Measurements from ENCODE around the gene CYTH1. TPM values are rescaled to one million over a fixed set of nuclear protein-coding genes. Genes with fewer than 3 reads are reported as not detected.

The CYTH1 gene
- total and polyA plus RNA-seq, 10 donors = 66.9 to 169 (median 131) TPM

DNA sequence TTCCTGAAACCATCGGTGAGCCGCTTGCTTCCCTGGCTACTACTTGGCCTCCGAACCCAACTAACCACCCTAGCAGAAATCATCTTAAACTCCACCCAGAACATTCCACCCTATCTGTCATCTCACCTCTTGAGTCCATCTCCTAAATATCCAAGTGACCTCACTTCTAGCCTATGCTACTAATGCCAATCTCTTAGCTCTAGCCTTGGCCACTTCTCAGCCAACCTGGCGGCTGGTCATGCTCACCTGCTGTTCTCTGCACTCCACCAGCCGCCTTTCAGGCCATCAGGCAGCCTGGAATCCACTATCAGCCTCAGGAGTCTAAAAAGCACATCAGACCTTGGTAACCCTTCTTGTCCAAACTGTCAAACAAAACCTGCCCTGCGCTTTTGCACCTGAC lies 11.9 kb upstream of the CYTH1 start:
- H3K27me3 ChIP-seq (replicated peaks in 1 of 7) = no peaks in the 10 kb centered on the region
- intact Hi-C loops (cut with DNase I; ENCODE audit: low total_unique reads) = no loop called here
- no peak overlapping the region for H3K4me3 ChIP-seq
- no peak overlapping the region for H3K27ac ChIP-seq
- peaks cover 7 to 76% (median 50%) of the 10 kb centered on the region in 6 donors for H3K36me3 ChIP-seq
- DNase-seq = no peak
- peaks cover 8 to 45% (median 36%) of the 10 kb centered on the region in 6 donors for H3K4me1 ChIP-seq
- H3K9me3 ChIP-seq = no peaks in the 10 kb centered on the region
- no peak for TF ChIP-seq POLR2A (IDR thresholded peaks at IDR 0.05)
- TF ChIP-seq POLR2AphosphoS5 (IDR thresholded peaks at IDR 0.05) = no peak
- TF ChIP-seq, protein P1, sequence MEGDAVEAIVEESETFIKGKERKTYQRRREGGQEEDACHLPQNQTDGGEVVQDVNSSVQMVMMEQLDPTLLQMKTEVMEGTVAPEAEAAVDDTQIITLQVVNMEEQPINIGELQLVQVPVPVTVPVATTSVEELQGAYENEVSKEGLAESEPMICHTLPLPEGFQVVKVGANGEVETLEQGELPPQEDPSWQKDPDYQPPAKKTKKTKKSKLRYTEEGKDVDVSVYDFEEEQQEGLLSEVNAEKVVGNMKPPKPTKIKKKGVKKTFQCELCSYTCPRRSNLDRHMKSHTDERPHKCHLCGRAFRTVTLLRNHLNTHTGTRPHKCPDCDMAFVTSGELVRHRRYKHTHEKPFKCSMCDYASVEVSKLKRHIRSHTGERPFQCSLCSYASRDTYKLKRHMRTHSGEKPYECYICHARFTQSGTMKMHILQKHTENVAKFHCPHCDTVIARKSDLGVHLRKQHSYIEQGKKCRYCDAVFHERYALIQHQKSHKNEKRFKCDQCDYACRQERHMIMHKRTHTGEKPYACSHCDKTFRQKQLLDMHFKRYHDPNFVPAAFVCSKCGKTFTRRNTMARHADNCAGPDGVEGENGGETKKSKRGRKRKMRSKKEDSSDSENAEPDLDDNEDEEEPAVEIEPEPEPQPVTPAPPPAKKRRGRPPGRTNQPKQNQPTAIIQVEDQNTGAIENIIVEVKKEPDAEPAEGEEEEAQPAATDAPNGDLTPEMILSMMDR (IDR thresholded peaks at IDR 0.05 in 8 of 11, conservative IDR thresholded peaks at IDR 0.05 in 3 of 11) = no peak
- WGBS, 5 donors = 82 to 97% (median 91%) methylated on average over 6 of the region's 6 CpGs

DNA sequence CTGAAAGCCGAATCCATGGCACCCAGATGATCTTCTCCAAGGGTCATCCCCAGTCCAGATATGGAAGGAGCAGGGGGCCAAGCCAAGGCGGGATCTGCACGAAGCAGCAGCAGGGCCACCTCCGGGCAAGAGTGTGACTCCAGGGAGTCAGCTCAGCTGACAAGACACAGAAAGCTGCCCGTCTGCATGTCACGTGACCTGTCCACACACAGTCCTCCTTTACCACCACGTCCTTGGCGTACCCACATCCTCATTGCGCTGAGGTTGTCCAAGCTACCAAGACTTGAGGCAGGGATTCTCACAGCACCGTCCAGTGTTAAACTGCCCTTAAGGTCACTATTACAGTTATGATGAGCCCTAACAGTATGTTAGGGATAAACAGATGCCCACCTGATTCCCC lies 11.3 kb upstream of the CYTH1 start:
- H3K4me3 ChIP-seq = no peak overlapping the region
- WGBS, 5 donors = 81 to 95% (median 86%) methylated on average over 10 of the region's 10 CpGs
- peaks cover 5 to 71% (median 45%) of the 10 kb centered on the region in 6 donors for H3K36me3 ChIP-seq
- TF ChIP-seq POLR2AphosphoS5 (IDR thresholded peaks at IDR 0.05) = peak in 2 of 3 donors; percentile 38 to 42
- TF ChIP-seq, protein P1 (IDR thresholded peaks at IDR 0.05 in 8 of 11, conservative IDR thresholded peaks at IDR 0.05 in 3 of 11) = no peak
- DNase-seq = peak; percentile 50
- intact Hi-C loops (cut with DNase I; ENCODE audit: low total_unique reads) = no loop called here
- no peak overlapping the region for H3K27ac ChIP-seq
- no peaks in the 10 kb centered on the region for H3K9me3 ChIP-seq
- H3K4me1 ChIP-seq = peaks cover 8 to 47% (median 33%) of the 10 kb centered on the region in 6 donors
- no peaks in the 10 kb centered on the region for H3K27me3 ChIP-seq (replicated peaks in 1 of 7)

DNA sequence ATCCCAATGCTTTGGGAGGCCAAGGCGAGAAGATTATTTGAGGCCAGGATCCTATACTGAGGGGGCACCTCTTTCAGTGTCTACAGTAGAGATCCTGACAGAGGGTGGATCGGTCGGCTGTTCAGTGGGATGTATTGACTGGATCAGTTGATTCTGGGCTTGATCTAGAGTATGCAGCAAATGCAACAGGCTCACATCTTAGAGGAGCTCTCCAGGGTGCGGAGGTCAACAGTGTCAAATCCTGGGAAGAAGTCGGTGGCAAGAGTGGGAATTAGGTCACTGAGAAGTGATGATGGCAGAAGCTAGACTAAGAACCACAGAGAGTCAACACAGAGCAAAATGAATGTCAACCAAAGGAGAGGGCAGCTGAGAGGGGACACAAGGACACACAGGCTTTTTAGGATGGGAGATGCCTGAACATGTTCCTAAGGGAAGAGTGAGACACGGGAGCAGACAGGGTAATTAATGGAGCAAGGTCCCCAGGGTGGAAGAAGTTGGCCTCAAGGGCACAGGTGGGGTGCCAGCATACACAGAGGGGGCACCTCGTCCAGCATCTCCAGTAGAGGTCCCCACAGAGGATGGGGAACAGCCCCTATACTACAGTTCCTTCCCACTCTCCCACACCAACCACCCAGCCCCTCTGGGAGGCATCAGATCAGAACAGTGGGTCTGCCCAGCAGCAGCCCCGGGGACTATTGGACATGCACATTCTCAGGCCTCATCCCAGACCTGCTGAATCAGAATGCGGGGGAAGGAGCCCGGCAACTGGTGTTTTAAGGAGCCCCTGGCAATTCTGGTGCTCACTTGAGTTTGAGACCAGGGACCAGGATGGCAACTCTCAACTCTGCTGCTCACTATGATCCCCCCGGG lies 10.0 kb upstream of the CYTH1 start:
- no peak overlapping the region for H3K4me3 ChIP-seq
- H3K27ac ChIP-seq = peak overlapping the region in 6 of 8 donors; percentile 8 to 63 (median 42)
- H3K36me3 ChIP-seq = peaks cover 5 to 57% (median 34%) of the 10 kb centered on the region in 6 donors
- intact Hi-C loops (cut with DNase I; ENCODE audit: low total_unique reads) = no loop called here
- DNase-seq = peak; percentile 51
- peaks cover 8 to 46% (median 33%) of the 10 kb centered on the region in 6 donors for H3K4me1 ChIP-seq
- 86 to 91% (median 88%) methylated on average over 10 to 11 of the region's 11 CpGs for WGBS, 5 donors
- H3K27me3 ChIP-seq (replicated peaks in 1 of 7) = no peaks in the 10 kb centered on the region
- H3K9me3 ChIP-seq = no peaks in the 10 kb centered on the region
- TF ChIP-seq POLR2A (IDR thresholded peaks at IDR 0.05) = no peak
- no peak for TF ChIP-seq POLR2AphosphoS5 (IDR thresholded peaks at IDR 0.05)
- TF ChIP-seq, protein P1 (IDR thresholded peaks at IDR 0.05 in 8 of 11, conservative IDR thresholded peaks at IDR 0.05 in 3 of 11) = no peak

DNA sequence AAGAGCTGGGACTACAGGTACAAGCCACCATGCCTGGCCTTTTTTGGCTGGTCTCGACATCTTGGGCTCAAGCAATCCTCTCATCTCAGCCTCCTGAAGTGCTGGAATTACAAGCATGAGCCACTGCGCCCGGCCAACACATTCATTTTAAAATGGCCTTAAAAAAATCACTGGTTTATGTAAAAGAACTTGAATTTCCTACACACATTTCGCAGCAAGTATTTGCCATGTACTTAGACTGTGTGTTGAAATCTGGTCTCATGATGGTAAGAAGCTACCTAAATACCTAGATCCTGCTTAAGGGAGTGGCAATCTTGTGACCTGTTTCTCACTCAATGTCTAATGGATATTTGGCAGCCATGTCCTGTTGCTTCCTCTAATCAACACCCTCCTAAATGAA lies 8.5 kb upstream of the CYTH1 start:
- intact Hi-C loops (cut with DNase I; ENCODE audit: low total_unique reads) = no loop called here
- Histone ChIP-seq H3K9me3 (no peaks in the 10 kb centered on the region), H3K27me3 (replicated peaks in 1 of 7) (no peaks in the 10 kb centered on the region), H3K27ac (peak overlapping the region in 4 of 8 donors; percentile 63 to 73 (median 68)), H3K4me3 (no peak overlapping the region), H3K4me1 (peaks cover 8 to 51% (median 31%) of the 10 kb centered on the region in 6 donors), H3K36me3 (peaks cover 4 to 42% (median 19%) of the 10 kb centered on the region in 6 donors)
- 83 to 100% (median 95%) methylated on average over 4 of the region's 4 CpGs for WGBS, 5 donors
- no peak for TF ChIP-seq POLR2A (IDR thresholded peaks at IDR 0.05)
- TF ChIP-seq, protein P1 (IDR thresholded peaks at IDR 0.05 in 8 of 11, conservative IDR thresholded peaks at IDR 0.05 in 3 of 11) = no peak
- no peak for DNase-seq

All from spleen (tissue), 11 donors.